Kidney (tissue), 14 donors: ENCODE results near the gene MRPL55. TPM values are rescaled to one million over a fixed set of nuclear protein-coding genes. Genes with fewer than 3 reads are reported as not detected.

Experiments used
- DNase-seq, 5 donors: peaks; one replicate each; pipeline ENCODE4 v3.0.0-alpha.2; 2013 to 2020
- FAIRE-seq: peaks from 2 replicates; lab custom pipeline; 2012; peaks lifted over from hg19 to GRCh38; lab: Jason Lieb, UNC
- H3K27ac ChIP-seq, 2 donors: one replicate each; pipeline ENCODE4 v1.7.0; 2013; ENCODE audit warnings: low read depth in 2 of 2, low read length in 2 of 2, inconsistent platforms in 1 of 2
- H3K27me3 ChIP-seq: one replicate; pipeline ENCODE4 v1.7.1; 2013; ENCODE audit warnings: low read length, inconsistent platforms; ENCODE audit not compliant: control insufficient read depth, insufficient read depth
- H3K36me3 ChIP-seq, 3 donors: one replicate each; pipeline versions ENCODE4 v1.7.0 to v1.7.1; 2013; ENCODE audit warnings: low read length in 3 of 3, control low read depth in 1 of 3, inconsistent platforms in 1 of 3; ENCODE audit not compliant: insufficient read depth in 3 of 3, control insufficient read depth in 2 of 3
- H3K4me1 ChIP-seq, 3 donors: one replicate each; pipeline versions ENCODE4 v1.7.0 to v1.7.1; 2013; ENCODE audit warnings: low read length in 3 of 3, inconsistent platforms in 1 of 3, low read depth in 1 of 3; ENCODE audit not compliant: control insufficient read depth in 2 of 3, insufficient read depth in 2 of 3
- H3K4me3 ChIP-seq, 3 donors: one replicate each; pipeline versions ENCODE4 v1.7.0 to v1.8.1; 2013; ENCODE audit warnings: low read length in 3 of 3, control low read depth in 1 of 3, inconsistent platforms in 1 of 3
- H3K9ac ChIP-seq, 3 donors: one replicate each; pipeline versions ENCODE4 v1.7.0 to v1.7.1; 2013; ENCODE audit warnings: low read length in 3 of 3, control low read depth in 1 of 3, inconsistent platforms in 1 of 3
- H3K9me3 ChIP-seq, 3 donors: one replicate each; pipeline versions ENCODE4 v1.7.0 to v1.7.1; 2013; ENCODE audit warnings: low read length in 3 of 3, control low read depth in 1 of 3, inconsistent platforms in 1 of 3; ENCODE audit not compliant: control insufficient read depth in 2 of 3, insufficient read depth in 1 of 3
- CTCF ChIP-seq: IDR thresholded peaks from 3 replicates; pipeline ENCODE4 v1.5.1; 2012; ENCODE audit warnings: mild to moderate bottlenecking, moderate library complexity, borderline replicate concordance; ENCODE audit not compliant: insufficient read depth; ENCODE audit errors: extremely low read depth
- intact Hi-C: fragments of 100-400 bp; cut with DNase I; formaldehyde crosslinking; loops from one replicate; pipeline ENCODE4 v1.11.1; 2022
- polyA plus RNA-seq: library from polyadenylated mRNA; stranded (reverse); fragments of 350-450 nt; fragmentation: Illumina TruSeq; extraction: RNeasy Lipid Tissue Mini Kit (QIAGEN cat#74804); gene quantifications from one replicate; pipeline ENCODE4 v1.2.3, GENCODE V29; 2014; ENCODE audit warnings: low read depth, low replicate concordance; ENCODE audit not compliant: insufficient read depth
- total RNA-seq: library from RNA; stranded (reverse); fragmentation: NEBNext Ultra II Directional; extraction: Animal tissue kit (Norgen Biotek cat#: 25700); gene quantifications from one replicate; pipeline ENCODE4 v1.2.1, GENCODE V29; 2021
- donor health status: control.
- donor health status: control.
- donor health status: control.
- donor health status: control.
- donor health status: control.
- donor health status: DM: yes; HTN: yes; CAD: no.
- donor health status: Normal renal cell carcinoma (clear cell type).

Gene MRPL55
- total and polyA plus RNA-seq, 2 donors from 2014 or later = 37.8 to 141 TPM

- H3K4me3 ChIP-seq = no peak overlapping the region
- FAIRE-seq (no peak), DNase-seq (peak in 1 of 5 donors; percentile 66)
- H3K27me3 ChIP-seq = no peaks in the 10 kb centered on the region
- peak overlapping the region; percentile 57 to 75 for H3K27ac ChIP-seq
- H3K9me3 ChIP-seq = no peaks in the 10 kb centered on the region
- H3K9ac ChIP-seq = peak overlapping the region in 1 of 3 donors; percentile 19
- no peak for TF ChIP-seq CTCF
- peaks cover 0 to 13% (median 0%) of the 10 kb centered on the region in 3 donors for H3K36me3 ChIP-seq
- H3K4me1 ChIP-seq = peaks cover 0 to 28% (median 6%) of the 10 kb centered on the region in 3 donors
- intact Hi-C loops = no loop called here
Observed at GRCh38 chr1:228148935-228149405, 39.9 kb upstream of the MRPL55 start.

GRCh38 chr1:228148196-228148861 is 39.2 kb upstream of the MRPL55 start:
- DNase-seq (peak in 2 of 5 donors; percentile 41 to 68), FAIRE-seq (no peak)
- TF ChIP-seq CTCF = no peak
- no peak overlapping the region for H3K9ac ChIP-seq
- peaks cover 0 to 13% (median 0%) of the 10 kb centered on the region in 3 donors for H3K36me3 ChIP-seq
- H3K4me1 ChIP-seq = peaks cover 0 to 35% (median 7%) of the 10 kb centered on the region in 3 donors
- intact Hi-C loops = no loop called here
- no peaks in the 10 kb centered on the region for H3K9me3 ChIP-seq
- no peaks in the 10 kb centered on the region for H3K27me3 ChIP-seq
- no peak overlapping the region for H3K4me3 ChIP-seq
- peak overlapping the region in 1 of 2 donors; percentile 75 for H3K27ac ChIP-seq

GRCh38 chr1:228147768-228148167 is 38.7 kb upstream of the MRPL55 start:
- no peaks in the 10 kb centered on the region for H3K27me3 ChIP-seq
- peaks cover 0 to 39% (median 13%) of the 10 kb centered on the region in 3 donors for H3K4me1 ChIP-seq
- no peak overlapping the region for H3K9ac ChIP-seq
- H3K9me3 ChIP-seq = no peaks in the 10 kb centered on the region
- no peak for TF ChIP-seq CTCF
- no peak overlapping the region for H3K4me3 ChIP-seq
- no peak overlapping the region for H3K27ac ChIP-seq
- DNase-seq (peak in 2 of 5 donors; percentile 29 to 51), FAIRE-seq (no peak)
- H3K36me3 ChIP-seq = peaks cover 0 to 13% (median 0%) of the 10 kb centered on the region in 3 donors
- intact Hi-C loops = no loop called here
